Coronary artery (tissue), 2 donors: ENCODE measurements around the gene ATF6.
"Not testable (repeated sequence)": the region's sequence is repeated elsewhere in the genome, so short reads cannot be mapped to it uniquely, and the experiment has no call there.

Experiments used
- DNase-seq: peaks from one replicate; pipeline ENCODE4 v3.0.0-alpha.2; 2017; ENCODE audit warnings: low spot score
- H3K27ac ChIP-seq, 2 donors: fragments of 200-600 bp; sonication (generic); one replicate each; pipeline ENCODE4 v1.5.1; 2016 to 2019
- H3K4me3 ChIP-seq: fragments of 200-600 bp; sonication (generic); 2 replicates; pipeline ENCODE4 v1.5.1; 2016; ENCODE audit warnings: mild to moderate bottlenecking, moderate library complexity
- CTCF ChIP-seq: fragments of 200-600 bp; sonication (generic); IDR thresholded peaks from one replicate; pipeline ENCODE4 v1.5.1; 2019; ENCODE audit warnings: antibody characterized with exemption

Gene ATF6

GRCh38 chr1:161799792-161800191, 33.7 kb downstream of the ATF6 start:
- Histone ChIP-seq H3K27ac (no peak overlapping the region), H3K4me3 (no peak overlapping the region)
- TF ChIP-seq CTCF: no peak
- DNase-seq: no peak

GRCh38 chr1:161801955-161802354, 35.8 kb downstream of the ATF6 start:
- DNase-seq: no peak
- TF ChIP-seq CTCF: no peak
- no peak overlapping the region for H3K4me3 ChIP-seq
- no peak overlapping the region for H3K27ac ChIP-seq

GRCh38 chr1:161803181-161803580, 37.1 kb downstream of the ATF6 start:
- TF ChIP-seq CTCF: no peak
- Histone ChIP-seq H3K27ac (no peak overlapping the region), H3K4me3 (no peak overlapping the region)
- no peak for DNase-seq

GRCh38 chr1:161805399-161806197, 39.5 kb downstream of the ATF6 start:
- TF ChIP-seq CTCF: no peak
- no peak overlapping the region for H3K27ac ChIP-seq
- DNase-seq: no peak
- H3K4me3 ChIP-seq: no peak overlapping the region

- not testable (repeated sequence) for DNase-seq, H3K27ac ChIP-seq, H3K4me3 ChIP-seq
Measured at GRCh38 chr1:161809202-161809601, 43.1 kb downstream of the ATF6 start.

GRCh38 chr1:161809656-161810055, 43.5 kb downstream of the ATF6 start:
- not testable (repeated sequence) for H3K27ac ChIP-seq, H3K4me3 ChIP-seq, DNase-seq

- TF ChIP-seq CTCF: no peak
- no peak for DNase-seq
- H3K4me3 ChIP-seq: no peak overlapping the region
- H3K27ac ChIP-seq: no peak overlapping the region
Measured at GRCh38 chr1:161810780-161811179, 44.7 kb downstream of the ATF6 start.

GRCh38 chr1:161816201-161816600, 50.1 kb downstream of the ATF6 start:
- Histone ChIP-seq H3K27ac (no peak overlapping the region), H3K4me3 (no peak overlapping the region)
- no peak for TF ChIP-seq CTCF
- no peak for DNase-seq
